Thymus (tissue), 11 donors: ENCODE results near the gene GRN. TPM values are rescaled to one million over a fixed set of nuclear protein-coding genes. Genes with fewer than 3 reads are reported as not detected.
"Not testable (repeated sequence)": the region's sequence is repeated elsewhere in the genome, so short reads cannot be mapped to it uniquely, and the experiment has no call there.

ENCODE experiments used
- DNase-seq, 9 donors: peaks; one replicate each; pipeline ENCODE4 v3.0.0-alpha.2; 2013; ENCODE audit warnings: low spot score in 9 of 9, low read depth in 6 of 9, missing footprints in 1 of 9
- H3K27ac ChIP-seq, 2 donors: one replicate each; pipeline ENCODE4 v1.5.1; 2013; ENCODE audit warnings: control low read depth in 1 of 2, low read depth in 1 of 2, low read length in 1 of 2, mild to moderate bottlenecking in 1 of 2, moderate library complexity in 1 of 2
- H3K27me3 ChIP-seq, 2 donors: one replicate each; pipeline ENCODE4 v1.5.1; 2013; ENCODE audit warnings: low read length in 1 of 2; ENCODE audit not compliant: control insufficient read depth in 2 of 2, insufficient read depth in 1 of 2
- H3K36me3 ChIP-seq, 2 donors: one replicate each; pipeline ENCODE4 v1.5.1; 2013; ENCODE audit warnings: low read length in 1 of 2, mild to moderate bottlenecking in 1 of 2, moderate library complexity in 1 of 2; ENCODE audit not compliant: control insufficient read depth in 2 of 2, insufficient read depth in 2 of 2
- H3K4me1 ChIP-seq, 2 donors: one replicate each; pipeline ENCODE4 v1.5.1; 2013; ENCODE audit warnings: low read length in 2 of 2; ENCODE audit not compliant: control insufficient read depth in 2 of 2, insufficient read depth in 2 of 2
- H3K4me3 ChIP-seq, 2 donors: one replicate each; pipeline ENCODE4 v1.5.1; 2013; ENCODE audit warnings: low read length in 2 of 2, control low read depth in 1 of 2, mild to moderate bottlenecking in 1 of 2
- H3K9me3 ChIP-seq, 2 donors: one replicate each; pipeline ENCODE4 v1.5.1; 2013; ENCODE audit warnings: low read length in 1 of 2, mild to moderate bottlenecking in 1 of 2; ENCODE audit not compliant: control insufficient read depth in 2 of 2, insufficient read depth in 1 of 2
- WGBS: extraction: QIAGEN DNeasy Blood & Tissue Kit; methylation state at CpG from one replicate; pipeline ENCODE4 v1.1.7; 2013; 5-methylcytosine and 5-hydroxymethylcytosine counted together
- polyA plus RNA-seq: library from polyadenylated mRNA; stranded (reverse); fragments of 200-250 nt; gene quantifications from one replicate; pipeline ENCODE4 v1.2.3, GENCODE V29; 2013
- total RNA-seq: library from RNA; stranded (reverse); fragments of 120-200 nt; gene quantifications from one replicate; pipeline ENCODE4 v1.2.4, GENCODE V29; 2013
- donor health status: healthy.

GRN gene
- total and polyA plus RNA-seq, 2 donors: 74.8 to 93.0 TPM

DNA sequence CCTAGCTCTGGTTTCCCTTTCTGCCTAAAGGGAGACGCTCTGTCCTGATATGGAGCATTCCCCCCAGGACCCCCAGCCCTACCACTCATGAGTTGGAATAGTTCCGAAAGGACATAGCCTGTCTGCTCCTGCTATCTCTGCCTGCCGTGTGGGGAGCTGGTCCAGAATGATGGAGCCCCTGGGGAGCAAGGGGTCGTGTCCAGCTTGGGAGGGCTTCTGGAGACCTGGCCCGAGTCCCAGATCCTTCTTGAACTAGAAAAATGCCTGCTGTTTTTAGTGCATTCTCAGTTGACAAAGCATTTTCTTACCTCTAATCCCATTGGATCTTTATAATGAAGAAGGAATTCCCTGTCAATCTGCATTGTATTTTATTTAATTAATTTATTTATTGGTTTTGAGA lies 9.1 kb upstream of the GRN start:
- peaks cover 0 to 3% of the 10 kb centered on the region in 2 donors for H3K4me1 ChIP-seq
- H3K36me3 ChIP-seq: no peaks in the 10 kb centered on the region
- peaks cover 0 to 15% of the 10 kb centered on the region in 2 donors for H3K27me3 ChIP-seq
- H3K4me3 ChIP-seq: no peak overlapping the region
- no peak overlapping the region for H3K27ac ChIP-seq
- H3K9me3 ChIP-seq: no peaks in the 10 kb centered on the region
- DNase-seq: no peak
- 69% methylated on average over 5 of the region's 5 CpGs for WGBS

DNA sequence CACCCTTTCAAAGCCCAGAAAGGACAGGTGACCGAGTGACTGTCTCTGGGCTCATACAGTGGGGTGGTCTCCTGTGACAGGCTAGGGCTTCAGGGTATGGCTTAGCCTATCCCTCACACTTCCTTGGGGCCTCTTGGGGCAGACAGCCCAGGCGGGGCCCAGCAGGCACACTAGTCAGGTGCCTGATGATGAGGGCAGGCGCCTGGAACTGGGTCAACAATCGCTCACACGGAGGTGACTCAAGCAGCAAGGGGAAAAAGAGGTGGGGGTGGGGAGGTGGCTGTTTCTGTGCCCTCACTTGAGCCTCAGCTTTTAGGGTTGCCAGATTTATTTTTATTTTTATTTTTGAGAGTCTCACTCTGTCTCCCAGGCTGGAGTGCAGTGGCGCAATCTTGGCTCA lies 6.4 kb upstream of the GRN start:
- Histone ChIP-seq H3K36me3 (no peaks in the 10 kb centered on the region), H3K27ac (no peak overlapping the region), H3K4me1 (no peaks in the 10 kb centered on the region), H3K9me3 (no peaks in the 10 kb centered on the region), H3K27me3 (peaks cover 0 to 34% of the 10 kb centered on the region in 2 donors), H3K4me3 (no peak overlapping the region)
- 83% methylated on average over 6 of the region's 6 CpGs for WGBS
- DNase-seq: no peak

DNA sequence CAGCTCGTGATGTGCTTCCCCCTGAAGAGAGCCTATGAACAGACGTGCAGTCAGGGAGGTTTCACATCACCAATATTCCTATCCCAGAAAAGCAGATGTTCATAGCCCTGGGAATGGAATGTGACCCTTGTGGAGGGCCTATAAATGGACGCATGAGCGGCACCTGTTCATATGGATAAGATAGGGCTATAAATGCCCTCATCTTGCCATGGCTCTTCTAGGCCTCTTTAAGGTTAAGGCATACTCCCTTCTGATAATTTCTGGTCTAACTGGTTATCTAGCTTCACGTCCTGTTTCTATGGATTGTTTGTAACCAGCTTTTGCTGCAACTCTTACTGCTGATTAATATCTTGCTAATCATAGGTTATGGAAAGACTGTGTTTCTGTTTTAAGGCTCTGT lies 4.5 kb upstream of the GRN start:
- H3K36me3 ChIP-seq, H3K27ac ChIP-seq, DNase-seq, H3K9me3 ChIP-seq, H3K4me3 ChIP-seq, H3K4me1 ChIP-seq: not testable (repeated sequence)
- WGBS: 95% methylated on average over 5 of the region's 5 CpGs
- H3K27me3 ChIP-seq: peaks cover 0 to 44% of the 10 kb centered on the region in 2 donors

DNA sequence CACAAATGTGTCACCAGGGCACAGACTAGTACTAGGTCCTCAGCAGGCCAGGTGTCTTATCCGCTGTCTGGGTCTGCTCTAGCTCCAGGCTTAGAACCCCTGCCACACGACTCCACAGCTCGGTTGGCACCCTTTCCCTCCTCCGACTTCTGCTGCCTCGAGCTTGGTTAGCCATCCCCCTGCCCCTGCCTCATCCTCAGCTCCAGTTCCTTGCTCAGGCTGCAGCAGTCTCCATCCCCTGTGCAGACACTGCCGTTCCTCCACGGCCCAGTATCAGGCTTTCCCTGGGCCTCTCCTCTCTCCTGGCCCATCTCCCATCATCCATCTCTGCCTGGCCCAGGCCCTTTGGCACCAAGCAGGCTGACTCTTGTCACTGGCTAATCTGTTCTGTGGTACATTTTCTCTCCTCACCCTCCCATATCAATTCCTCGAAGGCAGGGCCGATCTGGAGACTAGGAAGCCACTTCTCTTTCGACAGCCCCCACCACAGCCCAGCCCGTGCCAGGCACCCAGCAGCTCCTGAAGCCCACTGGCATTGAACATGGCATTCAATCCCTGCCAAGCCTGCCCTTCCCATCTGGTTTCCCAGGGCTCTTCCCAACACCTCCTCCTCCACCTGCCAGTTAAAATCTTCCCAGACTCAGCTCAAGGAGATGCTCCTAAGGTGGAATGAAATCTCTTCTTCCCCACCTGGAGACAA lies 1.4 kb upstream of the GRN start:
- no peak overlapping the region for H3K27ac ChIP-seq
- H3K4me3 ChIP-seq: no peak overlapping the region
- peaks cover 4 to 20% of the 10 kb centered on the region in 2 donors for H3K4me1 ChIP-seq
- no peak for DNase-seq
- WGBS: 89% methylated on average over 11 of the region's 11 CpGs
- H3K9me3 ChIP-seq: no peaks in the 10 kb centered on the region
- no peaks in the 10 kb centered on the region for H3K36me3 ChIP-seq
- H3K27me3 ChIP-seq: peaks cover 0 to 34% of the 10 kb centered on the region in 2 donors

DNA sequence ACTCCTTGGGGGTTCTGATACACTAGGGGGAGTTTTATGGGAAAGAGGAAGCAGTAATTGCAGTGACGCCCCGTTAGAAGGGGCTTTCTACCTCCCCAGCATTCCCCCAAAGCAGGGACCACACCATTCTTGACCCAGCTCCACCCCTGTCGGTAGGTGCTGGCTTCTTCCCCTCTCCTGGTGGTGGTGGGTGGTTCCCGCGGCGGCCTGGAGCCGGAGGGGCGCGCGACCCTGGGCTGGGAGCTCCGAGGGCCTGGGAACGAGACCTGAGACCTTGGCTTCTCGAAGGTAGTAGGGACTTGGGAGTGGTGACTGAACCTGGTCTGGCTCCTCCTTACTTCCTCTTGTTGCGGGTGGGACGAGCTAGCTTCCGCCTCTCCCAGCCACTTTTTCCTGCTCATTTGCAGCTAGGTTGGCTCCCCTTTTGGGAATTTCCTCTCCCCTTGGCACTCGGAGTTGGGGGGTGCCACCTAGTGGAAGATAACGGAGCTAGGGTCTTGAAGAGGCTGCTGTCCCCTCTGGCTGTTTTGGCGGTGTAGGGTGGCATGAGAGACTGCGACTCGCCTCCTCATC lies 438 bp downstream of the GRN start:
- Histone ChIP-seq H3K27me3 (peaks cover 0 to 33% of the 10 kb centered on the region in 2 donors), H3K36me3 (peaks cover 0 to 8% of the 10 kb centered on the region in 2 donors), H3K4me3 (peak overlapping the region; percentile 62 to 66), H3K9me3 (no peaks in the 10 kb centered on the region), H3K27ac (peak overlapping the region; percentile 63 to 69), H3K4me1 (peaks cover 4 to 27% of the 10 kb centered on the region in 2 donors)
- DNase-seq: peak in 4 of 9 donors; percentile 36 to 76 (median 54)
- 2% methylated on average over 21 of the region's 21 CpGs for WGBS

DNA sequence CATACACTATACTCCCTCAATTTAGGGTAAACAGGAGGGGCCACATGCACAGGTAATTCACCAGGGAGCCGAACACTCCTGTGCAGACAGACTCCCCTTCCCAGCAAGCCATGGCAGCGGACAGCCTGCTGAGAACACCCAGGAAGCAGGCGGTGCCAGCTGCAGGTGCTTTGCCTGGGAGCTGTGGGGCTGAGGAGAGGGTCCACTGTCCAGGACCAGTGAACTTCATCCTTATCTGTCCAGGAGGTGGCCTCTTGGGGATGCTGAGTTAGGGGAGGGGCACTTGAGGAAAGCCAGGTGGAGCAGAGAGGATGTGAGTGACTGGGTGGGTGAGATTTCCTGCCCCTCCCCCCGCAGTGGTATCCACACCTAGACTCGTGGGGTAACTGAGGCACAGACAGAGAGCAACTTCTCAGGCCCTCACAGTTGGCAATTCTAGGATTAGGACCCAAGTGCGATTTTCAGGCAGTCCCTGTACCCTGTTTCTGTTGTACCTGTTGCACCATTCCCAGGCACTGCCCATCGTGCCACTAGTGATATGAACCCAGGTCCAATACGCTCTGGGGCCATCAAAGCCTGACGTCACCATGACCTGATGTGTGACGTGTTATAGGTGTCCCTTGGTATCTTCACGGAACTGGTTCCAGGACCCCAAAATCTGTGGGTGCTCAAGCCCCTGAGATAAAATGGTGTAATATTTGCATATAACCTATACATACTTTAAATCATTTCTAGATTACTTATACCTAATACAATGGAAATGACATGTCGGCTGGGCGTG lies 1.2 kb downstream of the GRN start:
- no peak for DNase-seq
- H3K36me3 ChIP-seq: peaks cover 0 to 9% of the 10 kb centered on the region in 2 donors
- H3K9me3 ChIP-seq: no peaks in the 10 kb centered on the region
- peaks cover 0 to 30% of the 10 kb centered on the region in 2 donors for H3K27me3 ChIP-seq
- H3K4me3 ChIP-seq: peak overlapping the region; percentile 62 to 66
- WGBS: 84% methylated on average over 13 of the region's 13 CpGs
- peaks cover 4 to 27% of the 10 kb centered on the region in 2 donors for H3K4me1 ChIP-seq
- H3K27ac ChIP-seq: no peak overlapping the region

DNA sequence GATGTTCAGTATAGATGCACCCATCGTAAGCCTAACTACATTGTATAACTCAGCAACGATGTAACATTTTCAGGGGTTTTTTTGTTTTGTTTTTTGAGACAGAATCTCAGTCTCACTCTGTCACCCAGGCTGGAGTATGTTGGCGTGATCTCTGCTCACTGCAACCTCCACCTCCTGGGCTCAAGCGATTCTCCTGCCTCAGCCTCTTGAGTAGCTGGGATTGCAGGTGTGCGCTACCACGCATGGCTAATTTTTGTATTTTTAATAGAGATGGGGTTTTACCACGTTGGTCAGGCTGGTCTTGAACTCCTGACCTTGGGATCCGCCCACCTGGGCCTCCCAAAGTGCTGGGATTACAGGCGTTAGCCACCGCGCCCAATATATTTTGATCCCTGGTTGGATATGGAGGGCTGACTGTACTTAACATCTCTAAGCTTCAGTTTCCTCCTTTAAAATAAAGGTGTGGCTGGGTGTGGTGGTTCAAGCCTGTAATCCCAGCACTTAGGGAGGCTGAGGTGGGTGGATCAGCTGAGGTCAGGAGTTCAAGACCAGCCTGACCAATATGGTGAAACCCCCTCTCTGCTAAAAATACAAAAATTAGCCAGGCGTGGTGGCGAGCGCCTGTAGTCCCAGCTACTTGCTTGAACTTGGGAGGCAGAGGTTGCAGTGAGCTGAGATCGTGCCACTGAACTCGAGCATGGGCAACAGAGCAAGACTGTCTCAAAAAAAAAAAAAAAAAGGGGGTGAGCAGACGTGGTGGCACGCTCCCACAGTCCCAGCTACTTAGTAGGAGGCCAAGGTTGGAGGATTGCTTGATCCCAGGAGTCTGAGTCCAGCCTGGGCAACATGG lies 2.3 kb downstream of the GRN start:
- 93% methylated on average over 18 of the region's 18 CpGs for WGBS
- H3K9me3 ChIP-seq, H3K27ac ChIP-seq, DNase-seq, H3K4me3 ChIP-seq: not testable (repeated sequence)
- peaks cover 4 to 27% of the 10 kb centered on the region in 2 donors for H3K4me1 ChIP-seq
- H3K27me3 ChIP-seq: peaks cover 0 to 26% of the 10 kb centered on the region in 2 donors
- H3K36me3 ChIP-seq: peaks cover 9 to 19% of the 10 kb centered on the region in 2 donors

DNA sequence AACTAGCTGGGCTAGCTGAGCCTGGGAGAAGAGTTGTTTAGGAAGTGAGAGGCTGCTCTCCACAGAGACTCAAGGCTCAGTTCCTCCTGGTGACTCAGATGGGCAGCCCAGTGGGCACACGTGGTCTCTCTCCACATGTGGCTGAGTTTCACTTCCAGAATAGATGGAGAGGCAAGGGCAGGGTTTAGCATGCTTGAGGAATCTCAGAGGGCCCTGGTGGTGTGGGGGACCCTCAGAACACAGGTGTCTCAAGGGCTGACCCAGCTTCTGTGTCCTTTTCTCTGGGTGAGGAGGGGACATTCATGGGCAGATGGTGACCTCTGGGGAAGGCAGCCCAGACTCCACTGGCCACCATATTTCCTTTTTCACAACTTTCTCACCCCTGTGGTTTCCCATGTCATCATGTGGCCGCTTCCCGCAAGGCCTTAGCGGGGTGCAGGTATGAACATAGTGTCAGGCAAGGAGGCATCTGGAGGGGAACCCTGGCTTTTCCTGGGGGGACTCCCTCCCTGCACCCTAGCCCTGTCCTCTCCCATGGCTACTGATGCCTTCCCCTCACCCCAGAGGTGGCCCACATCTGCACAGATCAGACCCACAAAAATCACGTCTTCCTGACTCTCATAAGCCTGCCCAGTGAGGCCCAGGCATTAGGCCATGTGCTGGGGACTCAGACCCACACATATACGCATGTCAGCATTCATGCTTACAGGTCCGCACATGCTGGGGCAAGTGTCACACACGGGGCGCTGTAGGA lies 3.3 kb downstream of the GRN start:
- H3K9me3 ChIP-seq: no peaks in the 10 kb centered on the region
- H3K27me3 ChIP-seq: peaks cover 5 to 30% of the 10 kb centered on the region in 2 donors
- no peak overlapping the region for H3K27ac ChIP-seq
- no peak overlapping the region for H3K4me3 ChIP-seq
- H3K4me1 ChIP-seq: peaks cover 5 to 27% of the 10 kb centered on the region in 2 donors
- WGBS: 82% methylated on average over 9 of the region's 9 CpGs
- peak in 1 of 9 donors; percentile 34 for DNase-seq
- H3K36me3 ChIP-seq: peaks cover 12 to 19% of the 10 kb centered on the region in 2 donors
